NCI-H82 treated with DMSO at 0.1 percent for 48 hours (cell line): ENCODE results near the gene ZDHHC22.

Experiments
- DNase-seq: peaks from one replicate; lab custom pipeline; 2025; ENCODE audit not compliant: unreplicated experiment; lab: John Stamatoyannopoulos, UW

ZDHHC22 gene

DNA sequence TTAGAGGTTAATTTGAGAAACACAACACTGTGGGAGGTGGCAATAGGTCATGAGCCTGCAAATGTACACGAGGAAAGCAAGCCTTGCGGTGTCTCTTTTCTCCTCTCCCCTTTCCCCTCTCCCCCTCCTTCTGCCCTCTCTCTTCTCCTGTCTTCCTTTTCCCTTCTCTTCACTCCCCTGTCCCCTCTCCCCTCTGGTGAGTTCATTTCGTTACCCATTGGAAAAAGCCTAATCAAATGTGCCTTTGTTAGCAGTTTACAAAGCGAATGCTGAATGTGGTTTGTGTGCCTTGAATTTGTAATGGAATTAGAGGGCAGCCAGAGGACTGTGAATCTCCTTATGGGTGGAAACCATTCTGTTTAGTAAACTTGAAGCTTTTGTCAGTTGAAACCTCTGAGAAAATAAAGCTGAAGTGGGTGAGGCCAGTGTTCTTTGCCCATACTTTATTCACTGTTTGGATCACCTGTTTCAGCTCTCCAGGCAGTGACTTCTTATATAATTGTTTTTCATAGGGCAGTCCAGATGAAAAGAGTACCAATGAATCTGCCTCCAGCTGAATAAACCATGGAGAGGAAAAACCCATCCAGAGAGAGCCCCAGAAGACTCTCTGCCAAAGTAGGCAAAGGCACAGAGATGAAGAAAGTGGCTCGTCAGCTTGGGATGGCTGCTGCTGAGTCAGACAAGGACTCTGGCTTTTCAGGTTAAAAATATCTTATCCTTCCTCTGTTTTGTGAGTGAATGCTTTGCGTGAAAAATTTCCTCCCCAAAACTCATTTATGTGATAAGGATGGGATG lies 36.2 kb downstream of the ZDHHC22 start:
- no peak for DNase-seq

DNA sequence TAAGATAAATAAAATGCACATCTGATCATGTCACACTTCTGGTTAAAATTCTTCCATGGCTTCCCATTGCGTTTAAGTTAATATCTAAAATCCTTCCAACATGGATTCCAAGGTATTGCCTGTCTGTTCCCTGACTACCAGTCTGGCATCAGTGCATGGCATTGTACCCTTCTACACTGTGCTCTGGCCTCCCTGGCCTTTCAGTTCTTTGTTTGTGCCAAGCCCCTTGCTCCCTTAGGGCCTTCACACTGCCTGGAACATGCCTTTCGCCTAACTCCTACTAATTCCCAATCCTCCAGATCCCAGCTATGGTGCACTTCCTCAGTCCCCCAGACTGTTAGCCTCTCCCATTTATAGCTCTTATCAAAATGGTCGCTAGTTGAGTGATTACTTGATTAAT lies 37.2 kb downstream of the ZDHHC22 start:
- DNase-seq: no peak

DNA sequence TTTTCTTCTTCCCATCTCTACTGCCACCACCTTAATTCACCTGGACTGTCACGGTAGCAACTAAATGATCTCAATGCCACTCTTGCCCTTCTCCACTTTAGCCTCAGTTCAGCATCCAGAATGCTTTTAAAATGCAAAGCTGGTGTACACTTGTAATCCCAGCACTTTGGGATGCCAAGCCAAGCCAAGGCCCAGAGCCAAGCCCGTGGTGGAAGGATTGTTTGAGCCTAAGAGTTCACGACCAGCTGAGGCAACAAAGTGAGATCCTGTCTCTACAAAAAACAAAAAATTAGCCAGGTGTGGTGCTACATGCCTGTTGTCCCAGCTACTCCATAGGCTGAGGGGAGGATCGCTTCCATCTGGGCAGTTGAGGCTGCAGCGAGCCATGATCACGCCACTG lies 37.6 kb downstream of the ZDHHC22 start:
- no peak for DNase-seq

DNA sequence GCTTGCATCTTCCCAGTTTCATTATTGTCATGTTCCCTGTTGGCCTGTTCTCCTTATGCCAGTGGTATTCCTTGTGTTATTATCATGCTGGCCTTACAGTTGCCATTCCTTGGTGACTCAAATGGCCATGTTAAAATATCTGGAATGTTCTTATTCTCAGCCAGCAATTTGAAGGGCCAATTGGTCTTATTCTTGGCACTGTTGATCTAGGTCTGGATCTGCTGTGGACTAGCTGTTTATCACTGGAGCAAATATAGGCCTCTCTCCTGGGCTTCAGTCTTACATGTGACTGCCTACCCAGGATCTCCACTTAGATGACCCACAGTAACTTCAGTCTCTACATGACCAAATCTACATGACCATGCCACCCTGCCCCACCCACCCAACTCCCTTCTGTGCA lies 38.1 kb downstream of the ZDHHC22 start:
- DNase-seq: no peak

DNA sequence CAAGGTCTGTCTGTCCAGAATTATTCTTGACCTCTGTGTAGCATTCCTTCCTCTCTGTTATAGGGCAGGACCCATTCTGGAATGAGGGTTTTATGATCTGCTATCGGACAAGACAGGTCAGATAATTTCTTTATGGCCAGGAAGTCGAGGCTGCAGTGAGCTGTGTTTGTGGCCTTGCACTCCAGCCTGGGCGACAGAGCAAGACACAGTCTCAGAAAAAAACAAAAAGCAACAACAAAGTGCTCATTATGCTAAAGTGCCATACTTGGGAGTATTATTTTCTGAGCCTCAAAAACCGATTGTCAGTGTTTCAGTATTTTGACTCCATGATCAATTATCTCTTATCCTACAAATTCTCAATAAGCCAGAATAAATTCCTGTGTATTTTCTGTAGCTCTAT lies 39.4 kb downstream of the ZDHHC22 start:
- DNase-seq: no peak

DNA sequence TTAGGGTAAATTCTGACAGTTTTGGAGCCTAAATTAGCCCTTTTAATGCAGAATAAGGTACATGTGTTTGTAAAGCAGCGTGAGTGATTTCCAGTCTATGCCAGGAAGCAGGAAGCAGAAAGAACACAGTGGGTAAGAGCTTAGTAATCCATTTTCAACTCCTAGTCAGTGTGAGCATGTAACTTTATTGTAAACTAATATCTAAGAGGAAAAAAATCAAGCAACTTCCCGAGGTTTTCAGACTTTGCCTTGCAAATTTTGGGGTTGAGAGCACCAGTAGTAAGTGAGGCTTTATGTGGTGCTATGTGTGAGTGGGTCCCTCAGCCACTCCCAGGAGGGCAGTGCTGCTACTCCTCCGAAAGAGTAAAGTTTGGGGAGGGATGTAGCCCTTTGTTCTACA lies 40.6 kb downstream of the ZDHHC22 start:
- no peak for DNase-seq

DNA sequence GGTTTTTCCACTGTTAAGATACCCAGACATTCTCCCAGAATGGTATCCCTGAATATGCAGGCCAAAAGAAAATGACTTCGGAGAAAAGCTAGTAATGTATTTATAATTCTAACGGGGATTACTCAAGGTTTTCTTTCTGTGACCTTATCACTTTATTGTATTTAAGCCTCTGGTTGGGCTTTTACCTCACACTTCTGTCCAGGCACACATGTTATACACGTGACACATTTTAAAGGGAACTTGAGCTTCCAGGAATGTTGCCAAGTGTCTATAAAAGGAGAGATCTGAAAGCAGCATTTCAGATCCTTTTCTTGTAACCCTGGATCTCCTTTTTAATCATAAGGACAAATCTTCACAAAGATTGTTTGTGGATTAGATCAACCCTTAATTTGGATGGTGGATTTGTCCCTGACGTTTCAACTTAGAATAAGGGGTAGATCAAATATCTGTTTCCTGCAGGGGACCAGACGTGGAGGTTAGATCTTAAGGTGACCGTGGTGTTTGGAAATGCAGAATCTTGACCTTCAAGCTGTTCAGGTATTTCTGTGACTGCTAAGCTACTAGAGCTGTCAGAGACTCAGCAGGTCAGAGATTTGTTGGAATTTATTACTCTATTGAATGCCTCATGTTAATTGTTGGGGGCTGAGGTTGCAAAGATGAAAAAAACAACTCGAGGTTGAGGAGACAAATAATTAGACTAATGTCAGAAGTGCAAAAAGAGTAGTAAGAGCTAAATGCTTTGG lies 42.0 kb downstream of the ZDHHC22 start:
- no peak for DNase-seq

DNA sequence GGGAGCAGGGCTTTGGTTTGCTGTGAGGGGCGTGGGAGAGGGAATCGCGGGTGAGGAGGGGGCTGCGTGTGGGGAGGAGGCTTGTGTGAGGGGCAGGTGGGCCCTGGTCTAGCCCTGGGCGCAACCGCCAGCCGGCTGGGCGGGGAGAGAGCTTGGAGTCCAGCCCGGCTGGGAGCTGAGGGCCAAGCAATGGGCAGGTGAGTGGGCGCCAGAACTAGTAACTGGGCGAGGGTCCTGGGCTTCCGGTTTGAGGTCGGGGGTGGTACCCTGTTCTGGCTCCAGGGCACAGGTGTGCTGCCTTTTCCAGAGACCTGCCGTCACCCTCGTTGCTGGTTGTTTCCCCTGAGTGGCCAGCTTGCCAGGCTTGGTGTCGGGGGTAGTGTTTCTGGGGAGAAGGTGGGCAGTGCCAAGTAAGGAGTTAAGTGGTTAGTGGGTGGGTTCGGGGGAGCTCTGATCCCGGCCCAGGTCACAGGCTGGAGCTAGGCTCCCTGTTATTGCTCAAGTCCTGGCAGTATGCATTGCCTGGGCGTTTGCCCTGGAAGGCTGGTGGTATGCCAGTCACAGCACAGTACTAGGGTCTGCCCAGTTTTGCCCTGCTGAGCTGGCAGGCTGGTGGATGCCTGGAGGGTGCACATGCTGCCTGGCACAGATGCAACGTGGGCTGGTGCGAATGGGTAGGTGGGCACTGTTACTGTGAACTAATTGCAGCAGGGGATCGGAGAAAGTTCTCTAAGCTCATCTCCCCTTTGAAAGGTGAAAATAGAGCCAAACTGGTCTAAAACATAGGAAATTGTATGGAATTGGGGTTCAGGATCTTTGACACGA lies 42.9 kb downstream of the ZDHHC22 start:
- DNase-seq: no peak

DNA sequence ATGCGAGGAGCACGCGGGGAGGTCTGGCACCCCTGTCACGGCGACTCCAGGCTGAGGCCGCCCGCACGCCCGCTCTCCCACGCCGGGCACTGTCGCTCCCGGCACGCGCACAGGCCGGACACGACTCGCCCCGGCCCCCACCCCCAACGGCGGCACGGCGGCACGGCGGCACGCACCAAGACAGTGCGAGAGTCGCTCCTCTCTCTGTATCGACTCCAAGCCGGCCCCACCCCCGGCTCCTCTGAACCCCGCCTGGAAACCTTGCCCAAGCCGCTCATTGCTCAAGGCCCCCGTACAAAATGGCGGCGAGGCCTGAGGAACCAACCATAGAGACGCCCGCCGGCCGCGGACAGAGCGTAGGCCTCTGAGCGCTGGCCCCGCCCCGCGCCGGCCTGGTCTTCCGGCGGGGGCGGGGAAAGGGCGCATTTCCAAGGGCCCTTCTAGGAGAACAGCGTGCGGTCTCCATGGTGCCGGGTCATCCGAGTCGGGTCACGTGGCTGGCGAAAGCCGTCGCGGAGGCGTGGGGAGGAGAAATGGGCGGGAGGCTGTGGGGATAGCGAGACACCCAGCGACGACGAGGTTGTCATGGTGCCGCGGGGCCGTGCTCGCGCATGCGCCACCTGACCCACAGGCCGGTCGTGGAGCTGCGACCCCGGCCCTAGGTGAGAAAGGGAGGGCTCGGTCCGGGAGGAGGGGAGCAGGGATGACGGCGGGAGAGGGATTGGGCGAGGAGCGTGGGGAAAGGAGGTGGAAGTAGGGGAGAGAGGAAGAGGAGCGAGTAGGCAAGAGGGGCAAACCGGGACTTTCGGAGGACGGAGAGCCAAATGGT lies 43.7 kb downstream of the ZDHHC22 start, which contains the start of gene CIPC:
Gene CIPC, plus strand, starts transcription at position 559 of the 829 bp plus-strand sequence. CDS start 7,451 bp downstream, outside the sequence.
- DNase-seq: peak; percentile 92

DNA sequence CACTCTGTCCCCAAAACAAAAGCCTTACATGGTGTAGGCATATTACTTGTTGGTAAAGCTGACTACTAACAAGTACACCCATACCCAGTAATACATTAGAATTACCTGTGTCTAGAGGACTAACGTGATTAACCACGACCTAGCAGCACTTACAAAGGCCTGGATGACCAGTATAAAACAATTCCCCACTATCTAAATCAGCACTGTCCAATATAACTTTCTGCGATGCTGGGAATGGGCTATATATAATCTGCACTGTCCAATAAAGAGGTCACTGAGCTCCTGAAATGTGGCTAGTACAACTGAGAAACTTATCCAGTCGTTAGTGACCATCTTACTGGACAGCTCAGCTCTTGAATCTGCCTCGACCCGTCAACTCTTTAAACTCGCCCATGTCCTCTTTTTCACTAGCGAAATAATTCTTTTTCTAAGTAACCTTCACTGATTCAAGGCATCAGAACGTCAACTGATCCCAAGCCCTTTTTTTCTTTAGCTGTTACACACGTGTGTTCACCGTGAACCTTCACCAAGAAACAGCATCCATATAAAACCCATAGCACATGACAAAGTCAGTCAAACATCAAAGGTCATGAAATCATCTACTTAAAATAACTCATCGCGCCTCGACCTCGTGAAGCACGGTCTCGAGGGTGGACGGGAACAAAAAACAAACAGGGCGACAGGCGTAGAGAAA lies 44.4 kb downstream of the ZDHHC22 start:
- DNase-seq: no peak

DNA sequence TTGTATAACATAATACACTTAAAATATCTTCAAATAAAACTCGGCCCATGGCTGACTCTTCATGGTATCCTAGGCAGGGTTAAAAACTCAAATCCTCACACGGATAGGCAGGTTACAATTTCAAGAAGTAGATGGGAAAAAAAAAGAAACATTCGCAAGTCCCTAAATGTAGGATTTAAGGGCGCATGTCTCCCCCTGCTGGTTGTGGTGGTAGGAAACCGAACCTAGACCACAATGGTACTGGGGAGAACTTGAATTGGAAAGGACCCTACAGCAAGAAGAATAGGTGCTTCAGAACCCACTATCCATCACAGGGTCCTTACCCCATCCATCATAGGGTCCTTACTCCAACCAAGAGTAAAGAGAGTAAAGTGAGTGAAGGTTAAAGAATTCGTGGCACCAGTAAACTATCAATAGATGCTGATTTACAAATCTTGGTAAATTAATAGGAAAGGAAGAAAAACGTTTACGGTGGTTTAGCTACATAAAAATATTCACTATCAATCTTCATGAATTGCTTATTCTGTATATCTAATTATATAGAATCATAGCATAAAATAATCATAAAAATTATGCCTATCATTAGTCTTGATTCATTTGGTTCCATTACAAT lies 46.8 kb downstream of the ZDHHC22 start:
- DNase-seq: peak; percentile 65

DNA sequence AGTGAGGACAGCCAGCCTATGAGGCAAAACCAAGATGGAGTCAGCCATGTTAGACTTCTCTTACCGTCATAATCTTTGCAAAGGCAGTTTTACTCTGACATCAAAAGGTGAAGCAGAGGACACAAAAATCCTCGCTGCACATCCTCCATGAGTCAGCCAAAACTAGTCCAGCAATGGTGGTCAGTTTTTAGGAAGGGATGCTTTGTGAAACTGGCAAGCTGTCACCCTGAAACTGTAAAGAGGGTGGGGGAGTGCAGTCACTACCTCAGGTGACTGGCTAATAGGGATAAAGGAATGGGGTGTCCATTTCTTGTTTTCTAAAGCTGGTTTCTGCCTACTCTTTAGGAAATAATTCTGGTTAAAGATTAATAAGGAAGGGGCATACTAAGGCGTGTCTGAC lies 48.9 kb downstream of the ZDHHC22 start:
- no peak for DNase-seq

DNA sequence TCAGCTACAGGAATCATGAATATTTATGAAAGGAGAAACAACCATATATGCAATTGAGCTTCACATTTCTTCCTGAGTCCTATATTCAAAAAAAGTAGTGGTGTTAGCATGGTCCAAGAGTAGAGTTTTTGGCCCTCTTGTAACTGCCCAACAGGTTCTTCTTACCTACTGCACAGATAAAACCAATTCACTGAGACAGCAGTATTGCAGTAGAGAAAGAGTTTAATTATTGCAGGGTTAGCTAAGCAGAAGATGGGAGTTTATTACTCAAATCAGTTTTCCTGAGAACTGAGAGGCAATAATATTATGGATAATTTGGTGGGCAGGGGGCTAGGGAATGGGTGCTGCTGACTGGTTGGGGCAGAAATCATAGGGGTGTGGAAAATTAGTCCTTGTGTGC lies 50.1 kb downstream of the ZDHHC22 start:
- no peak for DNase-seq

DNA sequence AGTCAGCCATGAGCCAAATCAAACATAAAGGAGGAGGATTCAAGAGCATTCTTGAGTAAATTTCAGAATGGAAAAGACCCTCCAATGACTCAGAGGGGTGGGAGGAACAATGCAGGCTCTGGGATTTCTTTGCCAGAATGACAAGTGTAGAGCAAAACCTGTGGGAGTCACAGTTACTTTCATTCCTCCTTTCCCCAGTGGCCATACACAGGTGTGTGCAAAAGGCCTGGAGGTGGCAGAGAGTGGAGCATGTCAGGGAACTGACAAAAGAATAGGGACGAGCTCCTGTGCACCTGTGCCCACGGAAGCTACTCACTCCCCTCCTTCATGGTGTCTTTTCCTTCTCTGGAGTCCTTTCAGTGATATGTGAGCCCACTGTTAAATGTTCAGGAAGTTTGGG lies 52.9 kb downstream of the ZDHHC22 start:
- DNase-seq: no peak

DNA sequence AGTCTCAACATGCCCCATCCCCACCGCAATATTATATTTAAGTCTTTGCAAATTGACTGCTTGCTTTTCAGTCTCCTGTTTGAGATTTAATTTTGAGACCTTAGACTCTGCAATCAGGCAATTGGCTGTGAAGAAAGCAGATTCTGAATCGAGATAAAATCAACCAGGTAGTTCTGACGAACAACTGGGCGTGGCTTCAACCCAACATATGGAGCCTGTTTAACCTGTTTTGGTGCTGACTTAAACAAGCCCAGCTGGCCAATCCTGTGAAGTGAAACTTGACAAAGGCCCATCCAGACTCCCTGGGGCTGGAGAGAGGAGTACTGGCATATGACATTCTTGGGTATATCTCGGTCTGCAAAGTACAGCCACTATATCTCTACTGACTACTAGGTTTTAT lies 53.4 kb downstream of the ZDHHC22 start:
- no peak for DNase-seq

DNA sequence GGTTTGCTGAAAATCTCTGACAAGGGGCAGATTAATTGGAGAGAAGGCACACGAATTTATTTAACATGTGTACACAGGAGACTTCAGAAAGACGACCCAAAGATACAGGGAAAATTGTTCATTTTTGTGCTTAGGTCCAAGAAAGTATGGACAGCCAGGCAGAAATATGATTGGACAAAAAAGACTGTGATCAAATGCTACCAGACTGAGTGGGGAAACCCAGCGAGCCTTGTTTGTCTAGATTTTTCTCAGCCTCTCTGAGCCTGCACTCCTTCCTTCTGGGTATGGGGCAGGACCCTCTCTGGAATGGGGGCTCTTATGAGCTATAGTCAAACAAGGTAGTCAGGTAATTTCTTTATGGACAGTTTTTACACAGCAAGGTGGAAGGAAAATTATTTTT lies 54.0 kb downstream of the ZDHHC22 start:
- no peak for DNase-seq

DNA sequence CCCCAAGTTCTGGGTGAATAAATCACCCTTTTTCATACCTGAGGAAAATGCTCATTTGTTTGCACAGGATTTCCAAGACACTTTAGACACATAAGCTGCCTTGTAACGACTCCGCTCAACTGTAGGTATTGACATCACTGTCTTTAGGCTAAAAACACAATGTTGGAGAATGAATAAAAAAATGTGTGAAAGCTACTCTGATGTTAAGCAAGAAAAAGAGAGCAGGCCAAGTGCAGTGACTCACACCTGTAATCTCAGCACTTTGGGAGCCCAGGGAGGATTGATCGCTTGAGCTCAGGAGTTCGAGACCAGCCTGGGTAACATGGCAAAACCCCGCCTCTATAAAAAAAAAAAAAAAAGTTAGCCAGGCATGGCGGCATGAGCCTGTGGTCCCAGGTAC lies 54.6 kb downstream of the ZDHHC22 start:
- DNase-seq: no peak

DNA sequence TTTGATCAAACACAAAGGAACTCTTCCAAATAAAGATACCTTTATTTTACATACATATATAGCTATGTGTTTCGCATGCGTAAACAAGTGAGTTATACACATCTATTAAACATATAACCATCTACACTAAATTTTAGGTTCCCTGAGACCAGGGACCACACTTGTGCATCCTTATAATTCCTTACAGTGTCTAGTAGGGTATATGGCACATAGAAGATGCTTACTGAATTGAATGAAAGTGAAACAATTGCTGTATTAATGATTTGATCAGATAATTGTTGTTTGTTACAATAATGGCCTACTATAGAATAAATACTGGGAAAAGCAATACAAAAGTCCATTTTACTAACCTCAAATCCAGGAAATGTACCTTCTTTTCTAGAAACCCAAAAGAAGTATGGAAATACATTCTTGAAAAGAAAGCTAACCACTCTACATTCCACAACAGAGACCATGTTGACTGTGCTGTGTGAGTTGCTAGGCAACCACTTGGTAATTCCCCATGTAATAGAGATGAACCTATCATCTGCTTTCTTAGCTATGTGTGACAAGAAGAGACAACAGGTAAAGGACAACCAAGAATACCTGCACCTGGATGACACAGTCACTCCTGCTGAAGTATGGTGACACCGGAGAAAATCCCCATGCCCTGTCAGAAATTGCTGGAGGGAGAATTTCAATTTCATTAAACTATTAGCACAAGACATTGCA lies 55.4 kb downstream of the ZDHHC22 start:
- DNase-seq: peak; percentile 17

DNA sequence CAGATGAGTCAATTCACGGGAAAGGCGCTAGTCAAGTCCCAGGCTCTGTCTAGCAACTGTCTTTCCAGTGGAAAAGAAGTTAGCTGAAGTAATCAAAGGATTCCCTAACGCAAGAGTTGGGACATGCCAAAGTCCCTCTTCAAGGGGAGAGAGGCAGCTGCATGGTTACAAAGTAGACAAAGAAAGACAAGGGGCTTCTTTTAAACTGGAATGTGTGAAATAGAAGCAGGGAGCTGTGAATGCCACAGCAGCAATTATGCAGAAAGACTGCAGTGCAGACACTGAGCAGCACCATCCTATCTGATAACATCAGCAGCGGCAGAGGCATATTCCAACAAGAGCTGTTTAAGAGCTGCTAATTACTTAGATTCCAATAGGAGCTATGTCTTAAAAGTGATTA lies 56.1 kb downstream of the ZDHHC22 start:
- no peak for DNase-seq
